HG02798 (cell line): Measurements from ENCODE around the gene CNGB1.

Experiments
- ATAC-seq: cut with Tn5 transposase; IDR thresholded peaks from one replicate; pipeline ENCODE4 v1.9.1; 2021; ENCODE audit warnings: mild to moderate bottlenecking; ENCODE audit not compliant: unreplicated experiment, poor library complexity

Gene CNGB1

GRCh38 chr16:57997528-57998265, 26.8 kb upstream of the CNGB1 start:
- no peak for ATAC-seq

- ATAC-seq = no peak
Measured at GRCh38 chr16:57997176-57997527, 26.2 kb upstream of the CNGB1 start.

- no peak for ATAC-seq
Measured at GRCh38 chr16:57996406-57997175, 25.7 kb upstream of the CNGB1 start.

GRCh38 chr16:57995721-57996405, 24.9 kb upstream of the CNGB1 start:
- ATAC-seq = no peak

GRCh38 chr16:57994778-57995177, 23.9 kb upstream of the CNGB1 start:
- peak; percentile 44 for ATAC-seq

- ATAC-seq = no peak
Measured at GRCh38 chr16:57994361-57994760, 23.4 kb upstream of the CNGB1 start.

- ATAC-seq = no peak
Measured at GRCh38 chr16:57993897-57994296, 23.0 kb upstream of the CNGB1 start.

GRCh38 chr16:57993438-57993837, 22.5 kb upstream of the CNGB1 start:
- ATAC-seq = no peak

GRCh38 chr16:57992084-57992483, 21.2 kb upstream of the CNGB1 start:
- ATAC-seq = no peak

- ATAC-seq = no peak
Measured at GRCh38 chr16:57991551-57992059, 20.7 kb upstream of the CNGB1 start.

GRCh38 chr16:57988929-57989328, 18.0 kb upstream of the CNGB1 start:
- ATAC-seq = no peak

GRCh38 chr16:57987441-57988177, 16.7 kb upstream of the CNGB1 start:
- ATAC-seq = no peak

GRCh38 chr16:57986196-57986595, 15.3 kb upstream of the CNGB1 start:
- ATAC-seq = no peak

- peak; percentile 12 for ATAC-seq
Measured at GRCh38 chr16:57985204-57986181, 14.6 kb upstream of the CNGB1 start.

GRCh38 chr16:57984443-57985203, 13.7 kb upstream of the CNGB1 start:
- peak; percentile 77 for ATAC-seq

GRCh38 chr16:57982385-57982784, 11.5 kb upstream of the CNGB1 start:
- ATAC-seq = no peak

- no peak for ATAC-seq
Measured at GRCh38 chr16:57981636-57982035, 10.7 kb upstream of the CNGB1 start.

GRCh38 chr16:57979006-57979585, 8.2 kb upstream of the CNGB1 start:
- no peak for ATAC-seq
